ENCODE measurements around the gene PLCB4.

PLCB4 gene

GRCh38 chr20:9339708-9340107, 270.8 kb downstream of the PLCB4 start:
- DNase-seq (ENCODE audit: extremely low read depth, low read depth), result no peak
- no peak overlapping the region for H3K4me3 ChIP-seq (replicated peaks; ENCODE audit: low read depth, low read length)
- TF ChIP-seq CTCF (IDR thresholded peaks at IDR 0.05; ENCODE audit: low read depth, low read length, missing control alignments), result no peak

- no peak for DNase-seq (ENCODE audit: extremely low read depth, low read depth)
- no peak for TF ChIP-seq CTCF (IDR thresholded peaks at IDR 0.05; ENCODE audit: low read depth, low read length, missing control alignments)
- no peak overlapping the region for H3K4me3 ChIP-seq (replicated peaks; ENCODE audit: low read depth, low read length)
Measured at GRCh38 chr20:9342651-9343050, 273.8 kb downstream of the PLCB4 start.

DNA sequence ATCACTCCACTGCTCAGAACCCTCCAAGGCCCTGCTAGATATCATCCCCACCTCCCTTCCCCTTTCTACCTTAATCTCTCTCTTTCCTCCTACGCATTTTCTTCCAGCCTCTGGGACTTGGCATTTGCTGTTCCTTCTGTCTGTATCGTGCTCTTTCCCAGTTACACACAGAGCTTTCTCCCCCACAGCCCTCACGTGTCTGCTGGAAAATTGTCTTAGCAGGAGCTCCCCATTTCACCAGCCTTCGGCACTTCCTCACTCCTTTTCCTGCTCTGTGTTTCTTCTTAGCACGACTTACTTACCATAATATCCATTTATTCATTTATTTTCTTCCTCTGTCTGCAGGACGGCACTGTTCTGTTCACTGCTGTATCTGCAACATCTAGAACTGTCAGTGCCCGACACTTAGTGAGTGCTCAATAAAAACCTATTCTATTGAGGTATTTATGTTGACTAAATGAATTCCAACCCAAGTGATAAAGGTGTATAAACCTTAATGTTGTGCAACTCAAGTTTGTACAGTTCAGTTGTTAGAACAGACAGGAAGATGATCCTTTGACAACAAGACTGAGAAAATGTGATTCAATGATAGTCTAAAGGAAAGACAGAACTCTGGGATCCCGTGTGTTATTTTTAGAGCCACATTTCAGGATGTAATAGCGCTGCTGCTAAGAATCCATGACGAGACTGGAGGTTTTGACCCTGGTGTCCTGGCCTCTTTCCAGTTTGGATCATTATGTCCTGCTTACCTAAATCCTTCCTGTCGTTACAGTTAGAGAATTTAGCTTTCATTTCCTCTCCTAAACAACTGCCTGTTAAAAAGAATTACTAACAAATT, 275.4 kb downstream of the PLCB4 start:
- DNase-seq (ENCODE audit: extremely low read depth, low read depth), result peak; percentile 30
- H3K4me3 ChIP-seq (replicated peaks; ENCODE audit: low read depth, low read length), result no peak overlapping the region
- no peak for TF ChIP-seq CTCF (IDR thresholded peaks at IDR 0.05; ENCODE audit: low read depth, low read length, missing control alignments)

- DNase-seq (ENCODE audit: extremely low read depth, low read depth), result no peak
- no peak overlapping the region for H3K4me3 ChIP-seq (replicated peaks; ENCODE audit: low read depth, low read length)
- TF ChIP-seq CTCF (IDR thresholded peaks at IDR 0.05; ENCODE audit: low read depth, low read length, missing control alignments), result no peak
Measured at GRCh38 chr20:9348316-9348715, 279.4 kb downstream of the PLCB4 start.

DNA sequence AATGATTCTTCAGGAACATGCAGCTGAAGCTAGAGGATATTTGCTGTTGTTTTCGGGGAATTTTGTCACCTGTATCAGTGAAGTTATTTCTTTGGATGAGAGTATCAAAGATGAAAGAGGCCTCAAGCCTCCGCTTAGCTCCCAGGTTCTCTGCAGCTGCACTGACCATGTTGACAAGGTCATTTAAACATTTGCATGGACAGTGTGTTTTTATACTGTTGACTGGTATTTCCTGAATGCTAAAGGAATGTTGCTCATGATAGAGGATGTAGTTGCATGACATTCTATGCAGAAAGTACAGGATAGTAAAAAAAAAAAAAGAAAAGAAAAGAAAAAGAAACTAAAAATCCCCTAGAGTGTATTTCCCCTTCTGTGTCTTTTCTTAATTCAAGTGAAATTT, 279.9 kb downstream of the PLCB4 start:
- no peak overlapping the region for H3K4me3 ChIP-seq (replicated peaks; ENCODE audit: low read depth, low read length)
- no peak for TF ChIP-seq CTCF (IDR thresholded peaks at IDR 0.05; ENCODE audit: low read depth, low read length, missing control alignments)
- no peak for DNase-seq (ENCODE audit: extremely low read depth, low read depth)

DNA sequence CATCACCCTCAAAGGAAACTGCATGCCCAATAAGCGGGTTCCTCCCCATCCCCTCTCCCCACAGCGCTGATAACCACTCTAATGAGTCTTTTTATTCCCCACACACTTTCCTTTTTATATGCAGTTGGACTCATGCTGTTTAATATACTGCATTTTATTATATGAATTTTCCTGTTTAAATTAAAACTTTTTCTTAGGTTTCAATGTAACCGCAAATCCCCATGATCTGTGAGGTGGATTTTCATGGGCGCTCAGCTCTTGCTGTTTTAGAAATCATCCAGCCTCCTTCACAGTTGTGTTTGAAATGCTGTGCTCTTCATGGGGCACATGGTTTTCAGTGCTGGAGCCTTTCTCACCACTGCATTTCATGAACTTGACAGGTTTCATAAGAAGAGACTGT, 280.4 kb downstream of the PLCB4 start:
- no peak for DNase-seq (ENCODE audit: extremely low read depth, low read depth)
- TF ChIP-seq CTCF (IDR thresholded peaks at IDR 0.05; ENCODE audit: low read depth, low read length, missing control alignments), result no peak
- no peak overlapping the region for H3K4me3 ChIP-seq (replicated peaks; ENCODE audit: low read depth, low read length)

- no peak for DNase-seq (ENCODE audit: extremely low read depth, low read depth)
- no peak overlapping the region for H3K4me3 ChIP-seq (replicated peaks; ENCODE audit: low read depth, low read length)
Measured at GRCh38 chr20:9352739-9353138, 283.9 kb downstream of the PLCB4 start.

More at GRCh38 chr20:9352739-9353138, 283.9 kb downstream of the PLCB4 start:
- TF ChIP-seq CTCF (IDR thresholded peaks at IDR 0.05; ENCODE audit: low read depth, low read length, missing control alignments), result no peak

All from HFF-Myc (cell line).